HG03097 (cell line): Measurements from ENCODE around the gene RASA3.
"Not testable (repeated sequence)": the region's sequence is repeated elsewhere in the genome, so short reads cannot be mapped to it uniquely, and the experiment has no call there.

Source experiments
- ATAC-seq: cut with Tn5 transposase; IDR thresholded peaks from one replicate; pipeline ENCODE4 v1.9.1; 2021; ENCODE audit not compliant: unreplicated experiment, low FRiP score

The RASA3 gene

GRCh38 chr13:114142640-114143490 lies 10.4 kb upstream of the RASA3 start:
- ATAC-seq = no peak

GRCh38 chr13:114142137-114142550 lies 9.7 kb upstream of the RASA3 start:
- no peak for ATAC-seq

GRCh38 chr13:114141261-114141996 lies 9.0 kb upstream of the RASA3 start:
- ATAC-seq = no peak

GRCh38 chr13:114140906-114141250 lies 8.5 kb upstream of the RASA3 start:
- ATAC-seq = no peak

- ATAC-seq = no peak
Observed at GRCh38 chr13:114140131-114140905, 7.9 kb upstream of the RASA3 start.

GRCh38 chr13:114136576-114136975 lies 4.2 kb upstream of the RASA3 start:
- no peak for ATAC-seq

- no peak for ATAC-seq
Observed at GRCh38 chr13:114135731-114136171, 3.3 kb upstream of the RASA3 start.

GRCh38 chr13:114134944-114135610 lies 2.7 kb upstream of the RASA3 start:
- ATAC-seq = no peak

GRCh38 chr13:114134111-114134943 lies 1.9 kb upstream of the RASA3 start:
- no peak for ATAC-seq

GRCh38 chr13:114133552-114133951 lies 1.1 kb upstream of the RASA3 start:
- ATAC-seq = not testable (repeated sequence)

- not testable (repeated sequence) for ATAC-seq
Observed at GRCh38 chr13:114133126-114133525, 703 bp upstream of the RASA3 start.

- ATAC-seq = no peak
Observed at GRCh38 chr13:114131583-114132418, 622 bp downstream of the RASA3 start.

GRCh38 chr13:114130837-114131582 lies 1.4 kb downstream of the RASA3 start:
- no peak for ATAC-seq

GRCh38 chr13:114130131-114130836 lies 2.1 kb downstream of the RASA3 start:
- ATAC-seq = no peak

GRCh38 chr13:114129649-114130062 lies 2.8 kb downstream of the RASA3 start:
- no peak for ATAC-seq

GRCh38 chr13:114128624-114129522 lies 3.5 kb downstream of the RASA3 start:
- ATAC-seq = peak; percentile 66

- ATAC-seq = no peak
Observed at GRCh38 chr13:114128348-114128623, 4.1 kb downstream of the RASA3 start.
